ENCODE data around the gene NAV2.

The NAV2 gene

GRCh38 chr11:20013346-20014066 lies 300.9 kb downstream of the NAV2 start:
- DNase-seq (ENCODE audit: insufficient read length, low spot score) = no peak
- TF ChIP-seq POLR2A (IDR thresholded peaks at IDR 0.05; ENCODE audit: low read depth, low read length) = no peak
- FAIRE-seq = no peak

- DNase-seq (ENCODE audit: insufficient read length, low spot score) (no peak), FAIRE-seq (no peak)
- TF ChIP-seq POLR2A (IDR thresholded peaks at IDR 0.05; ENCODE audit: low read depth, low read length) = no peak
Measured at GRCh38 chr11:20014067-20014402, 301.4 kb downstream of the NAV2 start.

GRCh38 chr11:20015101-20015500 lies 302.5 kb downstream of the NAV2 start:
- no peak for TF ChIP-seq POLR2A (IDR thresholded peaks at IDR 0.05; ENCODE audit: low read depth, low read length)
- no peak for DNase-seq (ENCODE audit: insufficient read length, low spot score)
- no peak for FAIRE-seq

GRCh38 chr11:20015529-20016427 lies 303.1 kb downstream of the NAV2 start:
- DNase-seq (ENCODE audit: insufficient read length, low spot score) = no peak
- FAIRE-seq = no peak
- no peak for TF ChIP-seq POLR2A (IDR thresholded peaks at IDR 0.05; ENCODE audit: low read depth, low read length)

GRCh38 chr11:20016526-20016925 lies 303.9 kb downstream of the NAV2 start:
- no peak for TF ChIP-seq POLR2A (IDR thresholded peaks at IDR 0.05; ENCODE audit: low read depth, low read length)
- FAIRE-seq (no peak), DNase-seq (ENCODE audit: insufficient read length, low spot score) (no peak)

- no peak for TF ChIP-seq POLR2A (IDR thresholded peaks at IDR 0.05; ENCODE audit: low read depth, low read length)
- DNase-seq (ENCODE audit: insufficient read length, low spot score) (no peak), FAIRE-seq (no peak)
Measured at GRCh38 chr11:20017320-20017719, 304.7 kb downstream of the NAV2 start.

GRCh38 chr11:20020198-20020597 lies 307.6 kb downstream of the NAV2 start:
- FAIRE-seq (no peak), DNase-seq (ENCODE audit: insufficient read length, low spot score) (no peak)

GRCh38 chr11:20020716-20021115 lies 308.1 kb downstream of the NAV2 start:
- FAIRE-seq = no peak

More at GRCh38 chr11:20020198-20020597, 307.6 kb downstream of the NAV2 start:
- TF ChIP-seq POLR2A (IDR thresholded peaks at IDR 0.05; ENCODE audit: low read depth, low read length) = no peak

GRCh38 chr11:20021212-20021611 lies 308.6 kb downstream of the NAV2 start:
- no peak for TF ChIP-seq POLR2A (IDR thresholded peaks at IDR 0.05; ENCODE audit: low read depth, low read length)
- no peak for FAIRE-seq
- DNase-seq (ENCODE audit: insufficient read length, low spot score) = no peak

More at GRCh38 chr11:20020716-20021115, 308.1 kb downstream of the NAV2 start:
- TF ChIP-seq POLR2A (IDR thresholded peaks at IDR 0.05; ENCODE audit: low read depth, low read length) = no peak
- no peak for DNase-seq (ENCODE audit: insufficient read length, low spot score)

- TF ChIP-seq POLR2A (IDR thresholded peaks at IDR 0.05; ENCODE audit: low read depth, low read length) = no peak
- DNase-seq (ENCODE audit: insufficient read length, low spot score) = no peak
- no peak for FAIRE-seq
Measured at GRCh38 chr11:20021771-20022362, 309.2 kb downstream of the NAV2 start.

GRCh38 chr11:20022363-20023081 lies 309.9 kb downstream of the NAV2 start:
- DNase-seq (ENCODE audit: insufficient read length, low spot score) = no peak
- no peak for FAIRE-seq
- no peak for TF ChIP-seq POLR2A (IDR thresholded peaks at IDR 0.05; ENCODE audit: low read depth, low read length)

- no peak for DNase-seq (ENCODE audit: insufficient read length, low spot score)
- no peak for FAIRE-seq
- no peak for TF ChIP-seq POLR2A (IDR thresholded peaks at IDR 0.05; ENCODE audit: low read depth, low read length)
Measured at GRCh38 chr11:20023082-20023426, 310.4 kb downstream of the NAV2 start.

- FAIRE-seq (no peak), DNase-seq (ENCODE audit: insufficient read length, low spot score) (no peak)
- TF ChIP-seq POLR2A (IDR thresholded peaks at IDR 0.05; ENCODE audit: low read depth, low read length) = no peak
Measured at GRCh38 chr11:20024172-20024935, 311.7 kb downstream of the NAV2 start.

Measured in H54 (cell line).